COLO829 (cell line): ENCODE data around the gene VRTN.
"Not testable (repeated sequence)": the region's sequence is repeated elsewhere in the genome, so short reads cannot be mapped to it uniquely, and the experiment has no call there.

Experiments used
- DNase-seq: peaks from one replicate; pipeline ENCODE4 v3.0.0; 2012; ENCODE audit warnings: low spot score

The VRTN gene

GRCh38 chr14:74348241-74348734 lies at the start of gene VRTN:
VRTN (plus strand) TSS chr14:74348471; CDS start chr14:74356784, 8,313 bp downstream.
- DNase-seq = no peak

- no peak for DNase-seq
Observed at GRCh38 chr14:74299061-74299545, 49.2 kb upstream of the VRTN start.

- no peak for DNase-seq
Observed at GRCh38 chr14:74301594-74302151, 46.6 kb upstream of the VRTN start.

- peak; percentile 40 for DNase-seq
Observed at GRCh38 chr14:74302152-74302628, 46.1 kb upstream of the VRTN start.

- DNase-seq = peak; percentile 83
Observed at GRCh38 chr14:74302634-74303569, 45.4 kb upstream of the VRTN start, which contains the start of gene ABCD4. ABCD4 (minus strand) TSS chr14:74302934; CDS start chr14:74302912, 22 bp downstream.

GRCh38 chr14:74308695-74309094 lies 39.6 kb upstream of the VRTN start:
- no peak for DNase-seq

- no peak for DNase-seq
Observed at GRCh38 chr14:74309125-74310022, 38.9 kb upstream of the VRTN start.

- no peak for DNase-seq
Observed at GRCh38 chr14:74312161-74312560, 36.1 kb upstream of the VRTN start.

- DNase-seq = no peak
Observed at GRCh38 chr14:74313601-74314000, 34.7 kb upstream of the VRTN start.

GRCh38 chr14:74314576-74314975 lies 33.7 kb upstream of the VRTN start:
- no peak for DNase-seq

- peak; percentile 58 for DNase-seq
Observed at GRCh38 chr14:74324931-74325361, 23.3 kb upstream of the VRTN start.

- DNase-seq = no peak
Observed at GRCh38 chr14:74325446-74325845, 22.8 kb upstream of the VRTN start.

GRCh38 chr14:74326369-74327152 lies 21.7 kb upstream of the VRTN start:
- DNase-seq = no peak

- not testable (repeated sequence) for DNase-seq
Observed at GRCh38 chr14:74329950-74330552, 18.2 kb upstream of the VRTN start.

- DNase-seq = no peak
Observed at GRCh38 chr14:74333909-74334308, 14.4 kb upstream of the VRTN start.

- no peak for DNase-seq
Observed at GRCh38 chr14:74346341-74346740, 1.9 kb upstream of the VRTN start.

- DNase-seq = no peak
Observed at GRCh38 chr14:74347097-74347794, 1.0 kb upstream of the VRTN start.

GRCh38 chr14:74347795-74348100 lies 523 bp upstream of the VRTN start:
- no peak for DNase-seq

GRCh38 chr14:74348735-74349463 lies 628 bp downstream of the VRTN start:
- DNase-seq = no peak
